HG03045 (cell line): Measurements from ENCODE around the gene FIBP.
A peak's percentile ranks its signal among the peaks of the same experiment; 100 is the strongest.

Experiments used
- ATAC-seq: cut with Tn5 transposase; IDR thresholded peaks from one replicate; pipeline ENCODE4 v1.9.1; 2021; ENCODE audit warnings: mild to moderate bottlenecking, moderate library complexity; ENCODE audit not compliant: unreplicated experiment

Gene FIBP

GRCh38 chr11:65891219-65892136, 3.2 kb upstream of the FIBP start:
- ATAC-seq: peak; percentile 1

DNA sequence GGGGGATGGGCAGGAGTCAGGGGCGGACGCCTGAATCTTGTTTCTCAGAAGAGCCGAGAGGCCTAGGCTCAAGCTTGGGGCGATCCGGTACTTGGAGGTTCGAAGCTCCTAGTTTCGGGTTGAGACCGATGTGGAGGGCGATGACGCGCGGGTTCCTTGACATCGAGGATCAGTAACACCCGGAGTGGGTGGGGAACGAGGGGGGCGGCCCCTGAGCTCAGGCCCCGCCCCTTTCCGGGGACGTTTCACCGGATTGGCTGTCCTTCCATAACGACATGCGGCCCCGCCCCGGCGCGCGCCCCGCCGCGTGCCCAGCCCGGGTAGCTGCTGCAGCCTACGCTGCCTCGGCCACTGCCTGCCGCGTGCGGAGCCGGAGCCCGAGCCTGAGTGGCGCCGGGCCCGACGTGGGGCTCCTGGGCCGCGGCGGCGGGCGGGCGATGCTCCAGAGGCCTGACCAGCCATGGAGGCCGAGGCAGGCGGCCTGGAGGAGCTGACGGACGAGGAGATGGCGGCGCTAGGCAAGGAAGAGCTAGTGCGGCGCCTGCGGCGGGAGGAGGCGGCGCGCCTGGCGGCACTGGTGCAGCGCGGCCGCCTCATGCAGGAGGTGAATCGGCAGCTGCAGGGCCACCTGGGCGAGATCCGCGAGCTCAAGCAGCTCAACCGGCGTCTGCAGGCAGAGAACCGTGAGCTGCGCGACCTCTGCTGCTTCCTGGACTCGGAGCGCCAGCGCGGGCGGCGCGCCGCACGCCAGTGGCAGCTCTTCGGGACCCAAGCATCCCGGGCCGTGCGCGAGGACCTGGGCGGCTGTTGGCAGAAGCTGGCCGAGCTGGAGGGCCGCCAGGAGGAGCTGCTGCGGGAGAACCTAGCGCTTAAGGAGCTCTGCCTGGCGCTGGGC, 2.3 kb upstream of the FIBP start, which contains the start of gene CCDC85B:
CCDC85B (plus strand) TSS at position 350 of the 895 bp plus-strand sequence; CDS start at position 461, 111 bp downstream.
- ATAC-seq: peak; percentile 57

GRCh38 chr11:65887723-65888162, 528 bp downstream of the FIBP start:
- no peak for ATAC-seq

GRCh38 chr11:65886826-65887722, 1.2 kb downstream of the FIBP start:
- no peak for ATAC-seq

- ATAC-seq: no peak
These were observed 2.3 kb downstream of the FIBP start for GRCh38 chr11:65885808-65886536.

- no peak for ATAC-seq
These were observed 3.0 kb downstream of the FIBP start for GRCh38 chr11:65885231-65885630.

GRCh38 chr11:65884716-65885092, 3.6 kb downstream of the FIBP start:
- no peak for ATAC-seq

DNA sequence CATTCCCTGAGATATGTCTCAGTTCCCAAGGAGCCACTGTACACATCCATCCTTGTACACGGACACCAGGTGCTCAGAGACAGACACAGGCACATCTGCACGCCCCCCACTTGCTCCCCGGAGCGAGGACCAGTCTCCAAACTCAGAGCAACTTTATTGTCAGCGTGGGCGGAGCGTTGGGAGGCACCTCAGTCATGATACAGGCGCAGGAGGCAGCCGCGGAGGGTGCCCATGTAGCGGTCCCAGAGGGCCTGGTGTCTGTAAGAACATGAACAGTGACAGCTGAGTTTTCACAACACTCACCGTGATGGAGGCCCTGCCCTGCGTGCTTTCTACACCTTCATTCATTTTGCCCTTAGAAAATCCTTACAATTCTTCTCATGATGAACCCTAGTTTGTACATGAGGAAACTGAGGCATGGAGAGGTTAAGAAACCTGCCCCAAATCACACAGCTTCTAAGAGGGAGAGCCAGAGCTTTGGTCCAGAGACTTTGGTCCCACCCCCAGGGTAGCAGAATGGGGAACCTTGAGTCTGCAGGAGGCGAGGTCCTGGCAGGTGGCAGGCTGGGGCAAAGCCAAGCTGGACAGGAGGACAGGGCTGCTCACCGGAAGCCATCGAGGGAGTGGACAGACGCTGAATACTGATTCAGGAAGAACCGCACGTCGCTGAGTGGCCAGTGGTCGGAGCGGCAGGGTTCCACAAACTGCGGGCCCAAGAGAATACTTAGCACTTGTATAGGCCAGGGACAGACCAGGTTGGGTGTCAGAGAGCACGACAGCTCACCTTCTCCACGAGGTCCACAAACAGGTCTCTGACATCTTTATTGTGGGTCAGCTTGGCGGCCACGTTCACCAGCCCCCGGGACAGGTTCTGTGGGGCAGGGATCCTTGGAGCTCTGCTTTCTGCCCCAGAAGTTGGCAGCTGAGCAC, 4.2 kb downstream of the FIBP start:
- ATAC-seq: no peak

GRCh38 chr11:65883058-65883761, 5.1 kb downstream of the FIBP start:
- no peak for ATAC-seq

GRCh38 chr11:65882120-65883057, 5.9 kb downstream of the FIBP start:
- no peak for ATAC-seq

GRCh38 chr11:65880844-65881421, 7.3 kb downstream of the FIBP start:
- no peak for ATAC-seq

- no peak for ATAC-seq
These were observed 8.2 kb downstream of the FIBP start for GRCh38 chr11:65880027-65880426.

- ATAC-seq: no peak
These were observed 8.7 kb downstream of the FIBP start, which contains the start of gene CTSW for GRCh38 chr11:65879617-65880016. CTSW (plus strand) TSS chr11:65879837; CDS start chr11:65879855, 18 bp downstream.

DNA sequence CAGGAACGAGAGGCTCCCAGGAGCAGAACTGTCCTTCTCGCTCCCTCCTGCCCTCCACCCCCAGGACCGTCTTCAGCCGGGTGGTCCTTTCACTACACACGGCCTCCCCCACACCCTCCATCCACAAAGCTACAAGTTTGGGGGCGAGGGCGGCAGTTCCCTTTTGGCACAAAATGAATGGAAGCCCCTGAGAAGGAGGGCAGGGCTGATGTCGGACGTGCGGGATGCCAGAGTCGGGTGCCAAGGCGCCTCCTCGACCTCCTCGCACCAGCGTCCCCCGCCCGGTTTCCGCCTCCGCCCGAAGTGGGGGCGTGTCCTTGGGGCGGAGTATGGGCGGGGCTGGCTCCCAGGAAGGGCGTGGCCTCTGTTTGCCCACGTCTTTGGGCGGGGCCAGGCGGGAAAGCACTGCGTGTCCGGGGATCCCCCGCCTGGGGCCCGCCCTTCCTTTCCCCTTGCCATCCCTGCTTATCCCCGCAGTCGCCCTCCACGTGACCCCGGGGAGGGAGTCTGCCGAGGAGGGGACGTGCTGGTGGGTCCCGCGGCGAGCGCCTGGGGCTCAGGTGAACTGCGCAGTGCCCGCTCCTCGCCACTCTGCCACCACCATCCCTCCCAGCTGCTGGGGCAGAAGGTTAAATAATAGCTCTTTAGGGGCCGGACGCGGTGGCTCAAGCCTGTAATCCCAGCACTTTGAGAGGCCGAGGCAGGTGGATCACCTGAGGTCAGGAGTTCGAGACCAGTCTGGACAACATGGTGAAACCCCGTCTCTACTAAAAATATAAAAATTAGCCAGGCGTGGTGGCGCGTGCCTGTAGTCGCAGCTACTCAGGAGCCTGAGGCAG, 14.7 kb downstream of the FIBP start:
- peak; percentile 71 for ATAC-seq

DNA sequence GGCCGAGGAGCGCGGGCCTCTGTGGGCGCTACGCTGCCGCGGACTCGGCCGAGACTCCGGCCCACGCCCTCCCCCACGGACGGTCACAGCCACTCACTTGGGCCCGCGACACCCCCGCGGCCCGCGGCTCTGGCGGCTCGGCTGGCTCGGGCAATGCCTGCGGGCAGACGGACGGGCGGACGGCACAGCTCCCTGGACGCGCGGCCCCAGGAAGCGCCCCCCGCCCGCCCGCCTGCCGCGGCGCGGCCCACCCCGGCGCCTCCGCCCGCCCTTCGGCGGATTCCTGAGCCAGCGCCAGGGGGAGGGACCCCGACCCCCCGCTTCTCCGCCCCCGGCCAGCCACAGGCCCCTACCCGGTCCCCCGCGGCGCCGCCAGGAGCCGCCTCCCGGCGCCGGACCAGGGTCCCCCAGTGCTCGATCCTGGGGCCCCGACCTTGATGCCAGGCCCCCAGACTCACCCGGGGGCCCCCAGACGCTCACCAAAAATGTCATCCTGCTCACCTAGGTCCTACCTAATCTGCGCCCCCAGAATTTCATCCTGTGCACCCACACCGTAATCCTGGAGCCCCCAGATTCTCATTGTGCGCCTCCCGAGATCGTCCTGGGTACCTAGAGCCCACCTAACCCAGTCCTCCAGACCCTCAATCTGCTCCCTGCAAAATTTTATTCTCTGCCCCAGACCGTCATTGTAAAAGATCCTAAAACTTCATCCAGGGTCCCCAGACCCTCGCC, 15.5 kb downstream of the FIBP start, which contains the start of gene EFEMP2:
EFEMP2 (minus strand) TSS at position 215 of the 732 bp plus-strand sequence. CDS start 446 bp downstream, outside the sequence.
- no peak for ATAC-seq
